Hematopoietic multipotent progenitor cell treated with erythropoietin and hydrocortisone succinate and interleukin-3 and kit ligand, for 4 days (in vitro differentiated cells): ENCODE measurements around the gene BAZ2B.
A peak's percentile ranks its signal among the peaks of the same experiment; 100 is the strongest.

ENCODE experiments used
- DNase-seq: peaks from one replicate; pipeline ENCODE4 v3.0.0-alpha.2; 2015

BAZ2B gene

DNA sequence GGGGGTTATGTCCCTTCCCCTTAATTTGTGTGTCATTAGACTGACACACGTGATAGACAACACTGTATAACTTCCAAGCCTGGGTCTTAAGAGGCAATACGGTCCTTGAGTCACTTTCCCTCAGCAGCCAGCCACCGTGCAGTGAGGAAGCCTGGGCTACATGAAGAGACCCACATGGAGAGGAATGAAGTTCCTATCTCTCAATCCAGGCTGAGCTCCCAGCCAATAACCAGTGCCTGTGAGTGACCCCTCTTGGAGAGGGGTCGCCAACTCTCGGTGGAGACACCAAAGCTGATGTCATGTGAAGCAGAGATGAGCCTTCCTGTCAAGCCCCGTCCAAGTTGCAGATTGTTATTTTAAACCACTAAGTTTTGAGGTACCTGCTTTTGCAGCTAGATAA lies 324.2 kb downstream of the BAZ2B start:
- no peak for DNase-seq

DNA sequence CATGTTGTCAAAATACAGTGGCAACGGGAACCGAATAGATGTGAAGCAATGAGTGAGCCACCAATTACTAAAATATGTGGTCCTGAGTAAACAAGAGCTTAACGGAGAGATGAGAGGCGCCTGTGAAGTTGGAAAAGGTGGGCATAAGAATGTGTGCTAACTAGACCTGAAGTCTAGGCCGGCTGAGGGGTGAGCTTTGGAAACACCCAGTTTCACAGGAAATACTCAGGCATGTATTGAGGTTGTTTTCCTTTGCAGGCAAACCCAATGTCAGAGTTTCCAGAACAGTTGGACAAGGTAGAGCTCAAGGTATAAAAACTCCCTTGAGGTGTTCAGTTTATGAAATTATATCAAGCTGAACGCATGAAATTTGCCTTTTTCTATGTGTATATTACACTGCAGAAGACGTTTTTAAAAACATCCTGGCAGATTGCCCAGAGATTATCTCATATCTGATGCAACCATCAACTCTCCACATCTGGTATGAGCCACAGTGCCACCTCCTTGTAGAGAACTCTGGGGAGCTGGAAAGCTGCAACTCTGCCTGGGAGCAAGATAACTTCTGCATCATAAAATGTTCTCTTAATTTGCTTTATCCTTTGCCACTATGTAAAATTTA lies 325.9 kb downstream of the BAZ2B start:
- DNase-seq: peak; percentile 86

DNA sequence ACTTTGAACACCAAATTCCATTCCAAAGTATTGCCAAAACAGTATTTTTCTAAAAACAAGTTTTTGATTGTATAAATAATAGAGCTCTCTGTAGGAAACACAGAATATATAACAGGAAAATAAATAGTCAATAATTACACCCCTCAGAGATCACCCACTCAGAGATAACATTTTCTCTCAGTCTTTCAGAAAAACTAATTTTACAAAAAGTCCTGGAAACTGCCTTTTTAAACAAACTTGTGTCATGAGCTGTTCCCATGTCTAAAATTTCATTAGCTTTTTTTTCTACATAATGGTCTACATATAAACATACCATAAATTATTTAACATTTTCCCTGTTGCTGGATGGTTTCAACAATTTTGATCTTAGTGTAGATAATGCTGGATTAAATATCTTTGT lies 328.6 kb downstream of the BAZ2B start:
- no peak for DNase-seq

DNA sequence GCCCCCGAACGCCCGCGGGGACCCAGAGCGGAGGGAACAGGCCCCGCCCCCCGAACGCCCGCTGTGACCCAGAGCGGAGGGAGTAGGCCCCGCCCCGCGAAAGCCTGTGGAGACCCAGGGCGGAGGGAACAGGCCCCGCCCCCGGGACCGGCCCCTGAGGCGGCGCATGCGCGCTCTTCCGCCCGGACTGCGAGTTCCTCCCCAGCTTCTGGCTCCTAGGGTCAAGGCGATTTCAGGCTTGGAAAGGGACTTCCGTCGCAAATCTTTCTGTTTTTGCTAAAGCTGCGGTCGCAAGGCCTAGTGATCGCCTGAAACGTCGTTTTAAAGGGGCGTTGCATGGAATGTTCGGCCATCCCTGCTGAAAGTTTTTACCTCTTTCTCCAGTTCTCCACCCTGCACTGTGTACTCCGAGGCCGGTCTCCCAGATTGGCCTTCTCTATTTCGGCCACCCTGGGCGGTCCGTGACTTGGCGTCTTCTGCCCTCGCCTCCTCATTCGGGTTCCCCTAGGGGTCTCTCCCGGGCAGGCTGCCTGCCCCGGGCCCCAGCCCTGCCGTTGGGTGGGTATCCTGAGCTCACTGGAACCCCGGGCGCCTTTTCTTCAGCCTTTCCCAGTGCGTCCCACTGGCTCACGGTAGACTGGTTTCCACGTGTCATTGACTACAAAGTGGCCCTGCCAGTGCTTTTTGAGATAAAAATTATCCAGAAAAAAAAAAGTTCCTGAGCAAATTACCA lies 329.5 kb downstream of the BAZ2B start:
- DNase-seq: peak; percentile 99

DNA sequence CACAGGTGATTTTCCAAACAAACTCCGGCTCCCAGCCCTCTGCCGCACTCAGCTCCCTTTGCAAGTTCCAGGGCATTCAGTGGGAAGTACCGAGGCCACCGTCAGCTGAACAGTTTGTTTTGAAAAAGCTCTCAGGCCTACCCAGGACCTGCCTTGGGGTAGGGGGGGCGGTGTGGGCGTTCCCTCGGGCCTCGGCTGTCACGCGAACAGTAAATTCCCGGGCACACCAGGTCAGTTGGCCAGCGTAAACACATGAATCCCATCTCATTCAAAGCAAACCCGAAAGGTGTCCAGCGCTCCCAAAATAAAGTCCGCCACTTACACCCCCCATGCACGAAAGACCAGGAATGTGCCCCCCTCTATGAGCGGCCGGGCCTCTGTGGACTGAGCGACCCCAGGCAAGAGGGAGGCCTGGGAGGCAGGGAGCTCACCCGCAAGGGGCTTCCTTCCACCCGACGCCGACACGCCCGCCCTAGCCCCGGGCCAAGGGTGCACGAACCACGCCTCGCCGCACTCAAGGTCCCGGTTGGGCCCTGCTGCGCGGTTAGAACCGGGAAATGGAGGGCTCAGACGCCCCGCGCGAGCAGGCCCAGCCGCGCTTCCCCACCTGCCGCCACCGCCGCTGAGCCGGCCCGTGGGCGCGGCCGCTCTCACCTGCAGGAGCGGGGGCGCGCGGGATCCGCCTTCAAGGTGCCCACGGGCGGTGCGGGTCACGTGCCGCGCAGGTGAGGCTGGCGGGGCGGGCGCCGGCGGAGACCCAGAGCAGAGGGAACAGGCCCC lies 330.2 kb downstream of the BAZ2B start, which contains the start of gene WDSUB1:
WDSUB1 (minus strand) TSS at position 775 of the 780 bp plus-strand sequence. CDS start 3,634 bp downstream, outside the sequence.
- peak; percentile 82 for DNase-seq

DNA sequence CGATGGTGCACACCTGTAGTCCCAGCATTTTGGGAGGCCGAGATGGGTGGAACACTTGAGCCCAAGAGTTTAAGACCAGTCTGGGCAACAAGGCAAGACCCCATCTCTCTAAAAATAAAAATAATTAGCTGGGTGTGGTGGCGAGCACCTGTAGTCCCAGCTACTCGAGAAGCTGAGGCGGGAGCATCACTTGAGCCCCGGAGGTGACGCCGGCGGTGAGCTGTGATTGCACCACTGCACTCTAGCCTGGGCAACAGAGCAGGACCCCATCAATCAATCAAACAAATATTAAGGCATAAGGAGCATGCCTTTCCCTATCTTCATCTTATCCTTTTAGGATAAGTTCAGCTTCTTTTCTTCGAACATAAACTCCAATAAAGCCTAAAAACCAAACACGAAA lies 330.9 kb downstream of the BAZ2B start:
- DNase-seq: no peak

DNA sequence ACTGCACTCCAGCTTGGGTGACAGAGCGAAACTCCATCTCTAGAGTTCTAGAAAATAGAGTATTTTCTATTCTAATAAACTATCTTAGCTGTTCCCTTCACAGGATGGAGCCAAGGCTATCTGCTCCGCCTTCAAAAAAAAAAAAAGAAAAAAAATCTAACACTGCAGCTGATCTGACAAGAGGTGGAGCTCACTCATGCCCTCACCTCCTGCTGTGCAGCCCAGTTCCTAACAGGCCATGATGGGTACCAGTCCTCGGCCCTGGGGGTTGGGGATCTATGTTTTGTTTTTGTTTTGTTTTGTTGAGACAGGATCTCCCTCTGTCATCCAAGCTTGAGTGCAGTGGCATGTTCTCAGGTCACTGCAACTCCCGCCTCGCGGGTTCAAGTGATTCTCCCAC lies 332.8 kb downstream of the BAZ2B start:
- no peak for DNase-seq

DNA sequence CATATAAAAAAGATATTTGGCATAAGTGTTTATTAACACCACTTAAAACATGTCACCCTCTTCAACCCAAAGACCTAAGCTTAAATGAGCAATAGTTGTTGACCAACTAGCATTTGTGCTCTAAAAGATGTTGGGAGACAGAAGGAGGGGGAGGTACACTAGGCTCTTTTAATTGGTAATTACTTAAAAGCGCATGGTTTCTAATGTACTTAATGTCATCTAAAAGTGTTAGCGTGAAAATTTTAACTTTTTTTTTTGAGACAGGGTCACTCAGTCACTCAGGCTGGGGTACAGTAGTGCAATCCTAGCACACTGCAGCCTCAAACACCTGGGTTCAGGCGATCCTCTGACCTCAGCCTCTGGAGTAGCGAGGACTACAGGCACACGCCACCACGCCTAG lies 335.3 kb downstream of the BAZ2B start:
- DNase-seq: no peak

DNA sequence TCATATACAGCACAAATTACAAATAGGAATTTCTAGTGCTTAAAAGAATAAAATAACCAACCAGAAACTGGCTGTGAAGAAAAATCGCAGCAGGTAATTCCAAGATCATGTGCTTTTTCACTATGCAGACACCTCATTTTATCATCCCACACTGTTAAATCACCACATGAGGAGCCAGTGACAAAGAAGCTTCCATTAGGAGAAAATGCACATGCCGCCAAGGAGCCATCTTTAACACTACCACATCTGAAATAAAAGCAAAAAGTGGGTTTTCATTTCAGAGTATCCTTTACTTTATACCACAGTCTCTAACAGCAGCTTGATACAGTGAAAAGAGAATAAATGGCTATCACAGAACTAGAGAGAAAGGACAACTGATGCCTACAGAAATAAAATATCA lies 336.6 kb downstream of the BAZ2B start:
- DNase-seq: no peak

DNA sequence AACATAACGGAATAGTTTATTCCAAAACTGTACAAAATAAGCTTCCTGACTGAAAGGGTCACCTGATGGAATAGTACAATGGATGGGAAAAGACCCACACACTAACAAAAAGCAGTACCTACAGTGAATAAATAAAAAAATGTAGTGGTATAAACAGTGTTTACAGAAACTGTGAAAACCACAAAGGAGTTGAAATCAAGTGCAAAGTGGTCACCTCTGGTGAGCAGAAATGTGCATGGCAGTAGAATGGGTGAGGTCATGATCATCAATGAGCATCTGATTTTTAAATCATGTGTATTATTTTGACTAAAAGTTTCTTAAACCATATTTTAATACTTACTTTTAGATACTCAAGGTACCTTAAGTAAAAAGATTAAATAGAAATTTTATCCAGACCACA lies 341.2 kb downstream of the BAZ2B start:
- DNase-seq: no peak

DNA sequence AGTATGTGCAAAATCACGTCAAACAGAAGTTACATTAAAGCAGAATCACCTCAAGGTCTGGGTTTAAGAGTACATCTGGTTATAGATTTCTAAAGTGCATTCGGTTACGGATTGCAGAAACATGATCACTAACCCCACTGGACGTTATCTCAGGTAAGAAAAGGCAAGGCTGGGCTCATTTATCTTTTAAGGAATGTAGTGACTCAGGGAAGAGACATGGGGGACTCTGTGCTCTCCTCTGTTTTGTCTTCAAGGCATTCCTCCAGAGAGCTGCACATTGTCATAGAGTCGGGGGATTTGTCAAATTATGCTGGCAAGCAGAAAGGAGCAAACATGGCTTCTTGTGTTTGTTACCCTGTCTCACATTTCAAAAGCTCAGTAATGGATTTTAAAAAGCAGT lies 344.2 kb downstream of the BAZ2B start:
- DNase-seq: no peak

DNA sequence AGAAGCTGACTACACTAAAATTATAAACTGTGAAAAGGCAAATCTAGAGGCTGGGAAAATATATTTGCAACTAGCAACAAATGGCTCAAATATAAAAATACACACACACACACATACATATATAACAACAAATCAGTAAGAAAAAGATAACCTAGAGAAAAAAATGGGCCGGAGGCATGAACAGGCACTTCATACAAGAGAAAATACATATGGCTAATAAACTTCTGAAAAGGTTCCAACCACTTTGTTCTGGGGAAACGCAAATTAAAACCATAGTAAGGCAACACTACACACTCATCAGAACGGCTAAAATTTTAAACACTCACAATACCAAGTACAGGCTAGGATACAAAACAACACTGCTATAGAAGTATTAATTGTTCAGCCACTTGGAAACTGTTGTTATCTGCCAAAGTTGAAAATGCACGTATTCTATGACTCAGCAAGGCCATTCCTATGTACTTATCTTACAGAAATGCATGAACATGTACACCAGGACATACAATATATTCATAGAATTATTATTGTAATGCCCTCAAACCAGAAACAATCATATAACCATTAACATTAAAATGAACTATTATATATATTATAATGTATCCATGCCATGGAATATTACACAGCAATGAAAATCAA lies 345.5 kb downstream of the BAZ2B start:
- no peak for DNase-seq
